Bronchial epithelial cell (primary cell): ENCODE results near the gene LIMS2. TPM values are rescaled to one million over a fixed set of nuclear protein-coding genes. Genes with fewer than 3 reads are reported as not detected.

Source experiments
- DNase-seq: peaks from one replicate; pipeline ENCODE4 v3.0.0-alpha.2; 2010; ENCODE audit warnings: low read depth
- FAIRE-seq: peaks from 2 replicates; lab custom pipeline; 2011; peaks lifted over from hg19 to GRCh38; lab: Jason Lieb, UNC
- H3K27me3 ChIP-seq: 2 replicates; pipeline ENCODE4 v1.5.1; 2011; ENCODE audit warnings: low read length; ENCODE audit not compliant: control insufficient read depth, insufficient read depth
- H3K36me3 ChIP-seq: 2 replicates; pipeline ENCODE4 v1.5.1; 2011; ENCODE audit warnings: low read length; ENCODE audit not compliant: control insufficient read depth, insufficient read depth
- H3K4me3 ChIP-seq: 2 replicates; pipeline ENCODE4 v1.5.1; 2011; ENCODE audit warnings: mild to moderate bottlenecking, low read depth, low read length, control low read depth
- total RNA-seq: library from RNA; depleted of rRNA; stranded (reverse); fragments of >200 nt; gene quantifications from 2 replicates; pipeline ENCODE4 v1.2.1, GENCODE V29; 2014
- TF ChIP-seq, protein P1 (sequence below): IDR thresholded peaks from 2 replicates; pipeline ENCODE4 v1.5.1; 2011; ENCODE audit warnings: mild to moderate bottlenecking, moderate library complexity, low read length, control low read depth, inconsistent platforms; ENCODE audit not compliant: insufficient read depth, severe bottlenecking

The LIMS2 gene
- total RNA-seq, 1 donor from 2014 or later = 0.79 TPM

DNA sequence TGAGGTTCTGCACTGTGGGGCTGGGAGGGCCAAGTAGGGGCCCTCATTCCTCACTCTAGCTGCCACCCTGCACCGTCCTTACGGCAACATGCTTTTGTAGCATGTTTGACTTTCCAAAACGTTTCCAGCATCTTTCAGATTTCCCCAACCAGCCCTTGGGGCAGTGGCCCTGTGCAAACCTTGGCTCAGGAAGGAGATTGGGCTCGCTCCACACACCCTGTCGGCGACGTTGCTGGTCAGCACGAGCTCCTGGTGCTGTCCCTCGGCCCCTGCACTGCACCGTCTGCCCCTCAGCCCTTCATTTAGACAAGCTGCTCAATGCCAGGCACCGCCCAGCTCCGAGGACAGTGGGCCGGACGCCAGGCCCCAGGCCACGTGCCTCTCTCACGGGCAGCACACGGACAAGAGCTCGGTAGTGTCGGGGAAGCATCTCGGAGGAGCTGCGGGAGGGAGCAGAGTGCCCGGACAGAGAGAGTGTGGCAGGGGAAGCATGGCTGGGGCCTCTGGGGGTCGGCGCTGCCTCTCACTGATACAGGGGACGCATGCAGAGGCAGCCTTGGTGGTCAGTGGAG, 22.5 kb downstream of the LIMS2 start:
- TF ChIP-seq, protein P1, sequence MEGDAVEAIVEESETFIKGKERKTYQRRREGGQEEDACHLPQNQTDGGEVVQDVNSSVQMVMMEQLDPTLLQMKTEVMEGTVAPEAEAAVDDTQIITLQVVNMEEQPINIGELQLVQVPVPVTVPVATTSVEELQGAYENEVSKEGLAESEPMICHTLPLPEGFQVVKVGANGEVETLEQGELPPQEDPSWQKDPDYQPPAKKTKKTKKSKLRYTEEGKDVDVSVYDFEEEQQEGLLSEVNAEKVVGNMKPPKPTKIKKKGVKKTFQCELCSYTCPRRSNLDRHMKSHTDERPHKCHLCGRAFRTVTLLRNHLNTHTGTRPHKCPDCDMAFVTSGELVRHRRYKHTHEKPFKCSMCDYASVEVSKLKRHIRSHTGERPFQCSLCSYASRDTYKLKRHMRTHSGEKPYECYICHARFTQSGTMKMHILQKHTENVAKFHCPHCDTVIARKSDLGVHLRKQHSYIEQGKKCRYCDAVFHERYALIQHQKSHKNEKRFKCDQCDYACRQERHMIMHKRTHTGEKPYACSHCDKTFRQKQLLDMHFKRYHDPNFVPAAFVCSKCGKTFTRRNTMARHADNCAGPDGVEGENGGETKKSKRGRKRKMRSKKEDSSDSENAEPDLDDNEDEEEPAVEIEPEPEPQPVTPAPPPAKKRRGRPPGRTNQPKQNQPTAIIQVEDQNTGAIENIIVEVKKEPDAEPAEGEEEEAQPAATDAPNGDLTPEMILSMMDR = no peak
- FAIRE-seq (no peak), DNase-seq (no peak)
- Histone ChIP-seq H3K4me3 (no peak overlapping the region), H3K36me3 (no peaks in the 10 kb centered on the region), H3K27me3 (no peaks in the 10 kb centered on the region)

DNA sequence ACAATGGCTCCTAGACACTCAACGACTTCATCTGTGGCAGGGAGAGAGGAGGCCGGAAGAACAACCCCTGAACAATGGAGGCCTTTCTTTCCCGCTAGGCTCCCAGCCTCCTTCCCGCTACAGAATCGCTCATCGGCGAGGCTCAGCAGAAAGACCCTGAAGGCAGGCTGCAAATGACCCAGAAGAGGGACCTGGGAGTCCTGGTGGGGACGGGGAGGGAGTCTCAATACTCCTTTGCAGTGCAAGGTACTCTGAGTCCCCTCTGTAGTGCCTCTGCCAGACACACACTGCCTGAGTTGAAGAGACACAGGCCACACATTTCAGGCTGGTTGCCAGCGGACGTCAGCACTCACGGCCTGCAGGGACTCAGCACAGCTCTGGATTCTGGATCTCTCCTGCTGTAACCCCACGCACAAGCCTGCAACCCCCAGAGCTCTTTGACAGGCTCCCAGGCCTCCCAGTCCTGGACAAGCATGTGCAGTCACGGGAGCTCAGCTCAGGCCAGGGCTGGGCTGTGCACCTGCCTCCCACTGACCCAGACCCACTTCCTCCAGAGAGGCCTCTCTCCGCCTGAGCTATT, 23.3 kb downstream of the LIMS2 start:
- TF ChIP-seq, protein P1 = no peak
- FAIRE-seq (no peak), DNase-seq (no peak)
- no peaks in the 10 kb centered on the region for H3K36me3 ChIP-seq
- no peak overlapping the region for H3K4me3 ChIP-seq
- H3K27me3 ChIP-seq = no peaks in the 10 kb centered on the region

DNA sequence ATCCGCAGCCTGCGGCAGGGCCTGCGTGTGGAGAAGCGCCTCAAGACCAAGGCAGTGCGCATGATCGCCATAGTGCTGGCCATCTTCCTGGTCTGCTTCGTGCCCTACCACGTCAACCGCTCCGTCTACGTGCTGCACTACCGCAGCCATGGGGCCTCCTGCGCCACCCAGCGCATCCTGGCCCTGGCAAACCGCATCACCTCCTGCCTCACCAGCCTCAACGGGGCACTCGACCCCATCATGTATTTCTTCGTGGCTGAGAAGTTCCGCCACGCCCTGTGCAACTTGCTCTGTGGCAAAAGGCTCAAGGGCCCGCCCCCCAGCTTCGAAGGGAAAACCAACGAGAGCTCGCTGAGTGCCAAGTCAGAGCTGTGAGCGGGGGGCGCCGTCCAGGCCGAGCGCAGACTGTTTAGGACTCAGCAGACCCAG, 23.9 kb downstream of the LIMS2 start:
- TF ChIP-seq, protein P1 = no peak
- FAIRE-seq (no peak), DNase-seq (no peak)
- Histone ChIP-seq H3K4me3 (no peak overlapping the region), H3K27me3 (no peaks in the 10 kb centered on the region), H3K36me3 (no peaks in the 10 kb centered on the region)

DNA sequence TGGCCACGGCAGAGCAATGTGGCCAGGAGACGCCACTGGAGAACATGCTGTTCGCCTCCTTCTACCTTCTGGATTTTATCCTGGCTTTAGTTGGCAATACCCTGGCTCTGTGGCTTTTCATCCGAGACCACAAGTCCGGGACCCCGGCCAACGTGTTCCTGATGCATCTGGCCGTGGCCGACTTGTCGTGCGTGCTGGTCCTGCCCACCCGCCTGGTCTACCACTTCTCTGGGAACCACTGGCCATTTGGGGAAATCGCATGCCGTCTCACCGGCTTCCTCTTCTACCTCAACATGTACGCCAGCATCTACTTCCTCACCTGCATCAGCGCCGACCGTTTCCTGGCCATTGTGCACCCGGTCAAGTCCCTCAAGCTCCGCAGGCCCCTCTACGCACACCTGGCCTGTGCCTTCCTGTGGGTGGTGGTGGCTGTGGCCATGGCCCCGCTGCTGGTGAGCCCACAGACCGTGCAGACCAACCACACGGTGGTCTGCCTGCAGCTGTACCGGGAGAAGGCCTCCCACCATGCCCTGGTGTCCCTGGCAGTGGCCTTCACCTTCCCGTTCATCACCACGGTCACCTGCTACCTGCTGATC, 24.4 kb downstream of the LIMS2 start:
- Histone ChIP-seq H3K4me3 (no peak overlapping the region), H3K36me3 (no peaks in the 10 kb centered on the region), H3K27me3 (peaks cover 1% of the 10 kb centered on the region)
- no peak for DNase-seq
- no peak for FAIRE-seq
- TF ChIP-seq, protein P1 = no peak

DNA sequence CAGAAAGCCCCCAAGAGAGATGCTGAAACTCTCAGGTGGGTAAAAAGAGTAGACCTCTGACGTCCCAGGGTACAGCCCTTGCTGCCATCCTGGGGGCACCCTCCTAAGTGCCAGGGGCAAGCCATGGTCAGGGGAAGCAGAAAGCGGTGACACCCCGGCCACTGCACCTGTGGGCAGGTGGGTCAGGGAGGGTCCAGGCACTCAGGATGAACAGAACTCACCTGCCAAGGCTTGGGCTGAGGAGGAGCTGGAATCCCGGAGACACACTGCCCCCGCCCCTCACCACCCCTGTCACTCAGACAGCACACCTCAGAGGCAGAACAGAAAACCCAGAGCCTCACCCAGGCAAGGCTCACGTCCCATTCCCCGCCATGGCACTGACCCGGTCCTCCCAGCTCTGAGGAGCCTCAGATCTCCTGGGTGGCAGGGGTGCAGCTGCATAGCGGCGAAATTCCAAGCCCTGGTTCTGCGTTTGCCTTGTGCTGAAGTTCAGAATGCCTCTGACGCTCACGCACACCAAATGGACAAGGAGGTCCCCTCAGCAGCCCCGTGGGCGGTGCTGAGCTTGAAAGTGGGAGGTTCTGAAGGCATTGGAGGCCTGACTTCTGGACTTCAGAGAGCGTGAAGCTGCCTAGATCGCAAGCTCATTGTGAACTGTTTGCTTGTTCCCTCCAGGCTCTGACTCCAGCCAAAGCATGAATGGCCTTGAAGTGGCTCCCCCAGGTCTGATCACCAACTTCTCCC, 25.1 kb downstream of the LIMS2 start:
- DNase-seq (no peak), FAIRE-seq (no peak)
- H3K27me3 ChIP-seq = peaks cover 1% of the 10 kb centered on the region
- TF ChIP-seq, protein P1 = no peak
- H3K36me3 ChIP-seq = no peaks in the 10 kb centered on the region
- H3K4me3 ChIP-seq = no peak overlapping the region
